MCF 10A (cell line): ENCODE measurements around the gene CCR7. TPM values are rescaled to one million over a fixed set of nuclear protein-coding genes. Genes with fewer than 3 reads are reported as not detected.

Experiments used
- BruUV-seq: library from RNA; stranded (reverse); fragments of 400-500 nt; replicated peaks from 2 replicates; lab custom pipeline; 2021; lab: Mats Ljungman, UMichigan
- CTCF ChIA-PET: fragments of 300-600 bp; sonication (Branson Sonifier 250); formaldehyde crosslinking; extraction: SDS; loops from one replicate; lab custom pipeline; 2021; ENCODE audit warnings: antibody characterized with exemption, inconsistent platforms; lab: Yijun Ruan, JAX
- POLR2A ChIA-PET: fragments of 300-600, 350-650 bp; sonication (Branson Sonifier 250); formaldehyde crosslinking; extraction: SDS; loops from one replicate; lab custom pipeline; 2020; ENCODE audit warnings: antibody characterized with exemption, inconsistent platforms; lab: Yijun Ruan, JAX
- DNase-seq: peaks from one replicate; pipeline ENCODE4 v3.0.0-alpha.2; 2018; ENCODE audit not compliant: unreplicated experiment
- H3K27ac Mint-ChIP-seq: one replicate; pipeline ENCODE4 v1.8.0; 2022; ENCODE audit warnings: mild to moderate bottlenecking, low read depth, mixed read lengths; ENCODE audit not compliant: unreplicated experiment
- H3K27me3 Mint-ChIP-seq: one replicate; pipeline ENCODE4 v1.8.0; 2022; ENCODE audit warnings: mixed read lengths; ENCODE audit not compliant: insufficient read depth, unreplicated experiment
- H3K36me3 Mint-ChIP-seq: one replicate; pipeline ENCODE4 v1.8.0; 2022; ENCODE audit warnings: mild to moderate bottlenecking, moderate library complexity, mixed read lengths; ENCODE audit not compliant: insufficient read depth, unreplicated experiment
- H3K4me1 Mint-ChIP-seq: one replicate; pipeline ENCODE4 v1.8.0; 2022; ENCODE audit warnings: mixed read lengths; ENCODE audit not compliant: insufficient read depth, unreplicated experiment
- H3K4me3 Mint-ChIP-seq: one replicate; pipeline ENCODE4 v1.8.0; 2022; ENCODE audit warnings: mild to moderate bottlenecking, moderate library complexity, mixed read lengths; ENCODE audit not compliant: unreplicated experiment
- H3K9me3 Mint-ChIP-seq: one replicate; pipeline ENCODE4 v1.8.0; 2022; ENCODE audit warnings: mixed read lengths; ENCODE audit not compliant: unreplicated experiment
- CTCF ChIP-seq: fragments of 200-600 bp; IDR thresholded peaks from one replicate; pipeline ENCODE4 v1.8.0; 2022; ENCODE audit warnings: antibody characterized with exemption, mild to moderate bottlenecking; ENCODE audit not compliant: unreplicated experiment
- intact Hi-C: fragments of 100-400 bp; cut with micrococcal nuclease; formaldehyde crosslinking; loops from 2 replicates; pipeline ENCODE4 v1.14.1; 2022
- total RNA-seq: library from RNA; stranded (reverse); gene quantifications from 2 replicates; pipeline ENCODE4 v1.2.3, GENCODE V29; 2022

The CCR7 gene
- total RNA-seq, 1 experiment from 2014 or later = not detected

- TF ChIP-seq CTCF = no peak
- CTCF ChIA-PET = interaction anchor here (0.8 to 1.4 kb wide), 5 partner anchors 9 to 157 kb away, joined by 3 read pairs; no protein-coding TSS in a partner anchor
- no peak for DNase-seq
- Mint-ChIP-seq H3K4me1 (peaks cover 8% of the 10 kb centered on the region), H3K4me3 (no peak overlapping the region), H3K36me3 (no peaks in the 10 kb centered on the region), H3K27me3 (no peaks in the 10 kb centered on the region), H3K9me3 (no peaks in the 10 kb centered on the region), H3K27ac (no peak overlapping the region)
- no TSS peak for BruUV-seq
- POLR2A ChIA-PET = interaction anchor here (0.8 to 3.7 kb wide), 6 partner anchors 8 to 151 kb away, joined by 3 to 21 read pairs (median 3); no protein-coding TSS in a partner anchor
- intact Hi-C loops = no loop called here
Measured at GRCh38 chr17:40555296-40556190, 9.7 kb downstream of the CCR7 start.

- no peaks in the 10 kb centered on the region for H3K27me3 Mint-ChIP-seq
- peaks cover 8% of the 10 kb centered on the region for H3K4me1 Mint-ChIP-seq
- intact Hi-C loops = no loop called here
- no peak for DNase-seq
- TF ChIP-seq CTCF = no peak
- no peak overlapping the region for H3K27ac Mint-ChIP-seq
- CTCF ChIA-PET = interaction anchor here (0.8 to 1.4 kb wide), 8 partner anchors 10 to 245 kb away, joined by 3 to 4 read pairs (median 3); no protein-coding TSS in a partner anchor
- no TSS peak for BruUV-seq
- POLR2A ChIA-PET = interaction anchor here (0.7 to 3.7 kb wide), 4 partner anchors 17 to 84 kb away, joined by 3 to 21 read pairs (median 3); no protein-coding TSS in a partner anchor
- H3K9me3 Mint-ChIP-seq = no peaks in the 10 kb centered on the region
- no peaks in the 10 kb centered on the region for H3K36me3 Mint-ChIP-seq
- no peak overlapping the region for H3K4me3 Mint-ChIP-seq
Measured at GRCh38 chr17:40554646-40555295, 10.5 kb downstream of the CCR7 start.

DNA sequence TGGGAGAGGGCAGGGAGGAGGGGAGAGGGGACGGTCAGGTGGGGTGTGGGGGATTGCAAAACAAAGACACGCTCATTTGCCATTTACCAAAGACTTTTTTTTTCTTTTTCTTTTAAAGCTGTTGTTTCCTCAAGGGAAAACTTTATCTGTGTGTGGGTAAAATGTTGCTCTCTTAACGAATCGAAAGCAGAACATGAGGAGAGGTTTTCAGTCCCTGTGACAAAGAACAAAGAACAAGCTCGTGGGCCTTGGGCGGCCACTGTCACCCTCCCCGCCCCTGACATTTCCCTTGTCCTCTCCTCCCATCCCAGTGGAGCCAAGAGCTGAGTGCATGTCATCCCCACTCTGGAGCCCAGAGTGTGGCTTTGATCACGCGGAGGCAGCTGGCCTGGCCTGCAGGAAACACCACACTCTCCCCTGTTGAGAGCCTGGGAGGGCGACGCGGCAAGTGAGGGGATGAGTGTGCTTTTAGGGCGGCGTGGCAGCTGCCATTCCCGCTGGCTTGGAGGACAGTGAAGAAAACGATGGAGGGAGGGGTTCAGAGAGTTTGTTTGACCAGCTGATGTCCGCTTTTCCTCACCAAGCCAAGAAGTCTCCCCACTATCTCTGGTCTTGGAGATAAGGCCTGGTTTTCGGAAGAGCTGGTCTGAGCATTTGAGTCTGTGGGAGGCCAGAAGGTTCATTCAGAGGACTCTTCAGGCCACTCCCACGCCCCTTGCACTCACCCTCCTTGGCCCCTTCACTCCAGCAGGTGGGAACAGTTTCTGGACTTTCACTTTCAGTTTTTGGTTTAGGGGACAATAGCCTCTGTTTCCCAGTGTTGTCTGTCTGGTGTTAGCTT is 11.4 kb downstream of the CCR7 start:
- POLR2A ChIA-PET = interaction anchor here (0.7 to 3.7 kb wide), 4 partner anchors 16 to 83 kb away, joined by 3 to 21 read pairs (median 3); no protein-coding TSS in a partner anchor
- H3K4me1 Mint-ChIP-seq = peaks cover 16% of the 10 kb centered on the region
- H3K27me3 Mint-ChIP-seq = no peaks in the 10 kb centered on the region
- CTCF ChIA-PET = interaction anchor here (0.8 to 1.4 kb wide), 8 partner anchors 11 to 244 kb away, joined by 3 to 4 read pairs (median 3); no protein-coding TSS in a partner anchor
- H3K4me3 Mint-ChIP-seq = no peak overlapping the region
- no TSS peak for BruUV-seq
- intact Hi-C loops = no loop called here
- H3K27ac Mint-ChIP-seq = no peak overlapping the region
- no peaks in the 10 kb centered on the region for H3K9me3 Mint-ChIP-seq
- no peak for DNase-seq
- H3K36me3 Mint-ChIP-seq = no peaks in the 10 kb centered on the region
- TF ChIP-seq CTCF = no peak
